Stimulated activated CD8-positive, alpha-beta memory T cell treated with anti-CD3 and anti-CD28 coated beads, Interleukin-4, amount 100 ng/mL, for 4 hours (primary cell): ENCODE data around the gene MICAL3.
"Not testable (repeated sequence)": the region's sequence is repeated elsewhere in the genome, so short reads cannot be mapped to it uniquely, and the experiment has no call there.

Experiments
- DNase-seq, 2 donors: peaks; one replicate each; pipeline ENCODE4 v3.0.0-alpha.2; 2020; ENCODE audit warnings: low read depth in 2 of 2, low spot score in 1 of 2

MICAL3 gene

GRCh38 chr22:17939011-17939410, 85.3 kb downstream of the MICAL3 start:
- DNase-seq: no peak

GRCh38 chr22:17938484-17938924, 85.9 kb downstream of the MICAL3 start:
- no peak for DNase-seq

GRCh38 chr22:17932457-17932856, 91.9 kb downstream of the MICAL3 start:
- DNase-seq: not testable (repeated sequence)

- DNase-seq: no peak
Observed at GRCh38 chr22:17931400-17931825, 92.9 kb downstream of the MICAL3 start.

DNA sequence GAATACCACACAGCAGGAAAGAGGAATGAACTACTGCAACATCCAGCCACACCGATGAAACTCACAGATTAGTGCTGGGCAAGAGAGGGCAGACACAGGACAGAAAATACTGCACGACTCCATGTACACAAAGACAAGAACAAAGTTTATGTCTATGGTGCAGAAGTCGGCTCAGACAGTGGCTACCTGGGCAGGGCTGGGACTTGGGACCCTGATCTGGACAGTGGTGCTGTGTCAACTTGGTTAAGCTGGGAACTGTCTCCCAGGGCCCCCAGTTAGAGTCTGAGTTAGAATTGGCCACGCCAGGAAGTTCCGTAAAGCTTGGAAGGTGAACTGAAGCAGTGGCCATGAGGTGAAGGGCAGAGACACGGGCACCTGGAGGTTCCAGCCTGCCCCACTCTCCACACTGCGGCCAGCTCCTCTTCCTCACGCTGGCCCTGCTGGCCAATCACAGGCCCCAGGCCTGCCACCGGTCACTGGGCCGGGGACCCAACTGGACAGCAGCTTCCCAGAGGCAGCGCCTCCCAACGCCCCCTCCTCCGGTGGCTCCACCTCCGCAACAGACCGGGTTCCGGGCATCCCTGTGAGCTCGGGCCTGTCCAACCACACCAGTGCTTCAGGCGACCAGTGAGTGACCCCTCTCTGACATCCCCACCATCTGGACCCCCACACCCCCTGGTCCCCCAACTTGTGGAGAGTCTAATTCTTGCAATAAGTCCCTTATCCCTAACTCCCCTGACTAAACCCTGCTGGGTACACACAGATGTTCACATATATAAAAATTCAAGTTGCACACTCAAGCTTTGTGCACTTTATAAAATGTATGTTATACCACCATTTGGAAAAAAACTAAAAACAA, 93.7 kb downstream of the MICAL3 start:
- no peak for DNase-seq

GRCh38 chr22:17929909-17930308, 94.5 kb downstream of the MICAL3 start:
- no peak for DNase-seq

GRCh38 chr22:17928391-17928790, 96.0 kb downstream of the MICAL3 start:
- DNase-seq: no peak

- DNase-seq: no peak
Observed at GRCh38 chr22:17927062-17927461, 97.3 kb downstream of the MICAL3 start.

DNA sequence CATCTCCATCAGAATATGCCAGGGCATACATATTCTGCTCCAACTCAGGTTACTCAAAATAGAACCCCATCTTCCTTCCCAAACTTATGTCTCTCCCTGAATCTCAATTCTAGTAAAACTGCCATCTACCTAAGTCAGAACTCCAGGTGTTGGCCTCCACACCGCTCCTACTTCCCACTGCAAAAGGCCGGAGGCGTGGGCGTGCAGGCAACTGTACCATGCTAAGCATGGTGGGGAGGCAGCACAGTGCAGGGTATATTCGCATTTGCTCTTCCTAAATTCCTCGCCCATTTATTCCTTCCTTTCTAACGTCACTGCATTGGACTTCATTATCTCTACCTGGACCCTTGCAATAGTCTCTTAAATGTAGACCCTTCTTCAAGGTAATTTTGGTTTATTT, 97.8 kb downstream of the MICAL3 start:
- no peak for DNase-seq

DNA sequence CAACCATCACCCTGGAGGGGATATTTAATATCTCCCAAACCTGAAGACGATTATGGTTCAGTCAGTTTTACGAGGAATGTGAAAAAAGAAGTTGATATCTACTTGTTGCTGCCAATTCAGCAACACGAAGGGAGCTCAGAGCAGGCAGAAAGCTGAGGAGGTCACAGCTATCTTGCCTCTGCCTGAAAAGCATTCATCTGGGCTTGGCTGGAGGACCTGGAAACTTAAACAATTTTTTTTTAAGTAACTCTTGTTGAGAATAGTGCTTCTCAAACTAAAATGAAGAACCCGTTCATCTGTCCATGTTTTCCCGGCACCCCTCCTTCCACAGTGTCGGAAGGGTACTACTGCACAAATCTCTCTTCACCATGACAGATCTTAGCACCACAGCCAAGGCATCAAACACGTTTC, 98.9 kb downstream of the MICAL3 start:
- no peak for DNase-seq

GRCh38 chr22:17924735-17925364, 99.5 kb downstream of the MICAL3 start:
- no peak for DNase-seq

DNA sequence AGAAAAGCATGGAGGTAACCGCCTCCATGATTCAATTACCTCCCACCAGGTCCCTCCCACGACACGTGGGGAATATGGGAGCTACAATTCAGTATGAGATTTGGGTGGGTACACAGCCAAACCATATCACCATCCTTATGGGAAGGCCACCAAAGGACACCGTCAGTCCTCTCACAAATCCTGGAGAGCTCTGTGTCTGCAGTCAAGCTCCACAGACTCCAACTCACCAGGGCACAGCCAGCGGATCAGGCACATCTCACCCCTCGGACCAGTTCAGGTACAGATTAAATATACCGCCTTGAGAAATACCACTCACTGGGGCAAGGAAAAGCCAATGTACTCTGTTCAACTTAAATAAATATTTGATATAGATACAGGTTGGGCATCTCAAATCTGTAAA, 100.3 kb downstream of the MICAL3 start:
- DNase-seq: no peak

DNA sequence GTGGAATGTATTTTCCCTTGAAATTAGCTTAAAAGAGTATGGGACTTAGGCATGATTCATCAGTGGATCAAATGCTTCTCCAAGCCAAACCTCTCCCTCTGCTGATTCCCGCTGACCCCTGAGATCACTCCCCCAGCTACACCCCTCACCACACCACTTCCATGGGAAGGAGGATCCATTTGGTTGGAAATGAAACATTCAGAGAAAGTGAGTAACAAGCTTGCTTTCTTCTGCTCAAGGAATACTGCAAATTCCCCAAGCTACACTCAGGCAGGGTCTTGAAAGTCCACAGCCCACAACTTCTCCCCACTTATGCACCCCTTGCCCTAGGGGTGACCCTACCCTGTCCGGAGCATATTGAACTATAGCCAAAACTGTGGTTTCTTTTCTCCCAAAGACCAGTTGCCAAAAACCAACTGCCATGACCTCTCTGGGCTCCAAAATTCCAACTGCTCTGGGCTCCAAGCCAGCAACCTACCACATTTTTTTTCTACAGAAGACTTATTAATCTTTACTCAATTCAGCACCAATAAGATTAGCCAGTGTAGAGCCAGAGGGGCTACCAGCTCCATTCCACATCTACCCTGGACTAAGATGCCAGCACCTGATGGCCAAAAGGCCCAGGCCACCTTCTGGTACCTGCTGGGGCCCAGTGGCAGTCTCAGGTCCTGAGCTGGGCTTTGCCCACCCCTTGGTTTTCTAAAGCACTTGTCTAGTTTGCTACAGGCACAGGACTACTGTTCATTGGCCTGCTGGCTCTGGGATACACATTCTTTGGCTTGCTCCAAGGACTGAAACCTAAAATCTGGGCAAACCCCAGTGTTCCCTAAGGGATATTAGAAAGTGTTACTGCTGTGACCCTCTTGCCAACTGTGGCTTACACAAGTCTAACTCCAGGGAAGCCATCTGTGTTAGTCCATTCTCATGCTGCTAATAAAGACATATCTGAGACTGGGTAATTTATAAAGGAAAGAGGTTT, 101.1 kb downstream of the MICAL3 start:
- DNase-seq: no peak

- DNase-seq: no peak
Observed at GRCh38 chr22:17921871-17922821, 102.2 kb downstream of the MICAL3 start.

GRCh38 chr22:17920992-17921650, 103.2 kb downstream of the MICAL3 start:
- no peak for DNase-seq

- no peak for DNase-seq
Observed at GRCh38 chr22:17920145-17920605, 104.2 kb downstream of the MICAL3 start.

DNA sequence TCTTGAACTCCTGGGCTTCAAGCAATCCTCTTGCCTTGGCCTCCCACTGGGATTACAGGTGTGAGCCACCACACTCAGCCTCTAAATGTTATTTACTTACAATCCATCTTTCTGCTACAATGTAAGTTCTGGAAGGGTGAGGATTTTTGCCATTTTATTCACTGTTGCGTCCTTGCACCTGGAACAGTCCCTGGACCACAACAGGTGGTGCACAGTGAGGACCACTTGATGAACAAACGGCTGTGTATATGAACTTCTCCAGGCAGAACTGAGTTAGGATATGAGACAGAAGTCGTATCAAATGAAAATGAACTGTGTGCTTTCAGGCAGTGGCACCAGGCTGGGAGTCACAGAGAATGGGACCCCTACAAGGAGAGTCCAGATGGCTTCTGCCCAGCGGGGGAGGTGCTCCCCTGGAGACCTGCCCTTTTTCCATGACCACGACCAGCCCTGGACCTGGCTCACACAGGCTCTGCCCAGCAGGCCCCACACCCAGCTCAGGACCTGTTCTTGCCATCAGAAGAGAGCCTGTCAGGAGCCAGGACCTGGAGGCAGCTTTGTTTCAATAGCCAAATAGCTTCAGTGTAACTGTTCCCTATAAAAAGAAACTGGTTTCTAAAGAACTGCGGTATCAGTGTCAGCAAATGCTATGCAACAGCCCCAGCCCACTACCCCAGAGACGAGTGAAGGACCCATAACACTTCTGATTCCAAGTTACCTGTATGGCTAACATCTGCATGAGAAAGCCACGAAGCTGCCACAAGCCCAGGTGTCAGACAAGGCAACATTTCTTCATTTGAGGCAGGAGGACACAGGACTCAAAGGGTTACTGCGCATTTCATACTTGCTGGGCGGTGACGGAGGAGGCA, 104.9 kb downstream of the MICAL3 start:
- no peak for DNase-seq

- no peak for DNase-seq
Observed at GRCh38 chr22:17918840-17919239, 105.5 kb downstream of the MICAL3 start.
